HG02885 (cell line): ENCODE data around the gene ATP1A1.
A peak's percentile ranks its signal among the peaks of the same experiment; 100 is the strongest.

Experiments used
- ATAC-seq: cut with Tn5 transposase; IDR thresholded peaks from one replicate; pipeline ENCODE4 v1.9.1; 2021; ENCODE audit warnings: mild to moderate bottlenecking; ENCODE audit not compliant: unreplicated experiment, poor library complexity

ATP1A1 gene

GRCh38 chr1:116387551-116387950 is 14.5 kb downstream of the ATP1A1 start:
- no peak for ATAC-seq

DNA sequence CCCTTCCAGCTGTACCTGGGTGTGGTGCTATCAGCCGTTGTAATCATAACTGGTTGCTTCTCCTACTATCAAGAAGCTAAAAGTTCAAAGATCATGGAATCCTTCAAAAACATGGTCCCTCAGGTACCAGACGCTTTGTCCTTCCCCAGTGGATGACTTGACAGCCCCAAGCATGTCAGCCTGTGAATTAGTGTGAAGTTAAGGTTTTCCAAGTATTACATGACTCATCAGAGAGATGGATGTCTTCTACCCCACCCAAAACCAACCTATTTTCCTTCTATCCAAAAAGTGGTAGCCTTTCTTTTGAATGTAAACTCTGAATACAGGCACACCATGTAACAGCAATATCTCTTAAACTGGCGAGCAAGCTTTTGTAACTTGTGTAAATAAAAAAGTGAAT is 15.1 kb downstream of the ATP1A1 start:
- no peak for ATAC-seq

DNA sequence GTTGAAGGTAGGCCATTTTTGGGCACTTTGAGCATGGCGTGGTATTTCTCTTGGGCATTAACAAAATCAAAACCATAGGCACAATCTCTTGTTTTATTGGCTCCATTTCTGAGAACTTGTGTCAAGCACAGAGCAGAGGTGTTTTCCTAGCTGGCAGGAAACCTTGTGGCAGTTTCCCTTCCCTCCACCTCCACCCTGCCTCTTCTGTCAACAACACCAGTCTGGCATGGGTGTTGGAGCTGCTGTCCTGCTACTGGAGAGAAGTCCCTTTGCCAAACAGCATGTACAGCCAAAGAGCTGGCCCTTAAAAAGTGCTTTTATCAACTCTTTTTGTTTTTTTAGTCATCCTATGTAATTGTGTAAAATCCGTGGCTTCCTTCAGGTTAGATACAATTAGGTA is 16.0 kb downstream of the ATP1A1 start:
- ATAC-seq: no peak

DNA sequence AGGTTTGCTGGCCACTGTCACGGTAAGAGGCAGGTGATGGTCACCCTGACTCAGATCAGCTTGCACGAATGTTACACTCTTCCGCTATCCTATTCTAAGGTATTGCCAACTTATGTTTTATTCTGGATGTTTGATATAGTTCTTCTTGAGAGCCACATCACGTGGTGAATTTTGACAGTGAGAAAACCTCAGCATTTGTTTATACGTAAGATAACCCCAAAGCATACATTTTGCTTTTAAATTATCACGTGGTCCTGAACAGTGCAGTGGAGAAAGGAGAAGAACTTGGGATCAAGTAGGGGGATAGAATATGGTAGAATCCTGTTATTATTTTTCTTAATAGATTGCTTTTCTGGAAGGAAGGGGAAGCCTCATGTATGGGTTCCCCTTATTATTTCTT is 16.6 kb downstream of the ATP1A1 start:
- no peak for ATAC-seq

DNA sequence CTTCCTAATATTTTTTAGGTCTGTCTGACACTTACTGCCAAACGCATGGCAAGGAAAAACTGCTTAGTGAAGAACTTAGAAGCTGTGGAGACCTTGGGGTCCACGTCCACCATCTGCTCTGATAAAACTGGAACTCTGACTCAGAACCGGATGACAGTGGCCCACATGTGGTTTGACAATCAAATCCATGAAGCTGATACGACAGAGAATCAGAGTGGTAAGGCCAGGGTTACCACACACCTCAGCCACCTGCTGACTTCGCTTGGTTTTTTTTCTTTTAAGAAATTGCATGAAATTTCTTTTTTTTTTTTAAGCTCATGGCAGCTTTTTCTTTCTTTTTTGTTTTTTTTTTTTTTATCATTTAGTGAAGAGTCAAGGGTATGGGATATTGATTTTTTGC is 17.2 kb downstream of the ATP1A1 start:
- ATAC-seq: peak; percentile 95

DNA sequence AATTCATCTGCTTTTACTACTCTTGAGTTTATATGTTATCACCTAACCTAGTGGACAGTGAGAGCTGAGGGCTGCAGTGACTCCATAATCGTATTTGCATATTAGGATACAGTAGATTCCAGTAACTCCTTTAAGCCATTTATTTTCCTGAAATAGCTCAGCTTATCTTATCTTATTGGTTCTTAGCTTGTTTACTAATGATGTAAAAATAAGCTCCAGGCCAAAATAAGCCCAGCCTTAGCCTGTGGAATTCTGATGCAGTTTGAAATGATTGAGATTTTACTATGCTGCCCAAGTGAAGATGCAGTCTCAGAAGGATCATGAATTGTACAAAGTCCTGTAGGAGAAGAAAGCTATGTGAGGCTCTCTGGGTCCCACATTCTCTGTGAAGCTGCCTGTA is 18.1 kb downstream of the ATP1A1 start:
- ATAC-seq: no peak

GRCh38 chr1:116392717-116393404 is 19.8 kb downstream of the ATP1A1 start:
- no peak for ATAC-seq

GRCh38 chr1:116393792-116394191 is 20.7 kb downstream of the ATP1A1 start:
- no peak for ATAC-seq

DNA sequence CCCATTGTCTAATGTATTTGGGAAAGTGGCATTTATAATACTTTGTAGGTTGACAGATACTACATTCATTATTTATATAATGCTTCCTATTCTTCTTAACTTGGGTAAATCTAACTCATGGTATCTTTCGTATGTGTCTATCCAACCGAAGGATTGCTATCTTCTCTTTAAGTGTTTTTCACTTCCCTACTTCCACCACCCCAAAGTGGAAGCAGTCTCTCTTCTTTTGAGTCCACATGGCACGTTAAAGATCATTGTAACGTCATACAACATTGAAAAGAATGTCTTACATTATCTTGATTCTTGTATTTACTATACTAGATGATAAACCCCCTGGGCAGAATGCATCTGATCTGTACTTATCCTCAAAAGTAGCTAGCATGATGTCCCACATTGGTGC is 21.2 kb downstream of the ATP1A1 start:
- no peak for ATAC-seq

DNA sequence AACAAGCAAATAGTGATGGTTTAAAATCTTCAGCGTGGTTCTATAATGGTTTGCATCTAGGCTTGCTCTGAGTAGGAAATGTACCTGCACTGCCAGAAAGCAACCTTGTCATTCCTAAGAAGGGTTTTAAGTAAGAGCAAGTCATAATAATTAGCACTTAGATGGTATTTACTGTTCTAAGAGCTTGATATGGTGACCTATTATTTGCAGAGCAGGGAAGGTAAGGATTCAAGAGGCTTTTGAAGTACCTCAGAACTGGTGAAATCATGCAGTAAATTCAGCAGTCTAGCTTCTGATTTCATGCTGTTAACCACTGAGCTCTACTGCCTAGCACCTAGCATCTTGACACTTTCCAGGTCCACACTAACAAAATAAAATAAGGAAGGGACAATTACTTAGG is 23.7 kb downstream of the ATP1A1 start:
- no peak for ATAC-seq

GRCh38 chr1:116397728-116398127 is 24.7 kb downstream of the ATP1A1 start:
- no peak for ATAC-seq

GRCh38 chr1:116400780-116401179 is 27.7 kb downstream of the ATP1A1 start:
- no peak for ATAC-seq

DNA sequence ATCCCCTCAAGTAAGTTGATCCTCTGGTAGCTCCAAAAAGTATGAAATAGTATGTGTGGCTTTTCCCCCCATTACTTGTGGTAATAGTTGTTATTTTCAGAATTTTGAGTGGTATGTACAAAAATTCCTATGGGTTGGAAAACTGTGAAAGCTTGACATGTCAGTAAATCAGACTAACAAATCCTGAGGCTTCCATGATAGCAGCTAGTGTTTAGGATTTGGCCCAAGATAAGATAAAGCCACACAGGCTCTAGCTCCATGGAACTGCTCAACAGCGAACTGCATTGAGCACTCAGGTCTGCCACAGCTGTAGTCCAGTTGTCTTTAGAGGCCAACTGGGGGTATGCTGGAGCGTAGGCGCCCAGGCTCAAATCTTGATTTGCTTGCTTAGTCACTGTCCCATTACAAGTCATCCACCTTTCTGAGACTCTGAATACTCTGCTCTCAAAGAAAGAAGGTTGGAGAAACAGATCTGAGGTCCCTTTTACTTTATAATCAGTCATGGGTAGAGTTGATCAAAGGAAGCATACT is 28.7 kb downstream of the ATP1A1 start:
- ATAC-seq: no peak

- ATAC-seq: no peak
Observed at GRCh38 chr1:116402333-116402732, 29.3 kb downstream of the ATP1A1 start.

GRCh38 chr1:116403496-116404136 is 30.6 kb downstream of the ATP1A1 start:
- no peak for ATAC-seq

DNA sequence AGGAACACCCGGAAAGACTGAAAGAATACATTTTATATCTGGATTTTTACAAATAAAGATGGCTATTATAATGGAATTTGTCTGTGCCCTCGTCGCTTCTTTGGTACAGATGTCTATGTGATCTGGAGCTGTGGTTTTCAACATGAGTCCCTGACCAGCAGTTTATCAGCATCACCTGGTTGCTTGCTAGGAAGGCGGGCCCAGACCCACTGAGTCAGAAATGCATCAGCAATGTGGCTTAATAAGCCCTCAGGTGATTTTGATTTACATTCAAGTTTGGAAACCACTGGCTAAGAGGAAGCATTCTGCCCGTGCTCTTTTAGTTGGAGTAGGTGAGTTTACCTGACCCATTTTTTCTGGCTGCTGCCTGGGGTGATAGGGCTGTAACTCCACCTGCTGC is 31.7 kb downstream of the ATP1A1 start:
- ATAC-seq: no peak

DNA sequence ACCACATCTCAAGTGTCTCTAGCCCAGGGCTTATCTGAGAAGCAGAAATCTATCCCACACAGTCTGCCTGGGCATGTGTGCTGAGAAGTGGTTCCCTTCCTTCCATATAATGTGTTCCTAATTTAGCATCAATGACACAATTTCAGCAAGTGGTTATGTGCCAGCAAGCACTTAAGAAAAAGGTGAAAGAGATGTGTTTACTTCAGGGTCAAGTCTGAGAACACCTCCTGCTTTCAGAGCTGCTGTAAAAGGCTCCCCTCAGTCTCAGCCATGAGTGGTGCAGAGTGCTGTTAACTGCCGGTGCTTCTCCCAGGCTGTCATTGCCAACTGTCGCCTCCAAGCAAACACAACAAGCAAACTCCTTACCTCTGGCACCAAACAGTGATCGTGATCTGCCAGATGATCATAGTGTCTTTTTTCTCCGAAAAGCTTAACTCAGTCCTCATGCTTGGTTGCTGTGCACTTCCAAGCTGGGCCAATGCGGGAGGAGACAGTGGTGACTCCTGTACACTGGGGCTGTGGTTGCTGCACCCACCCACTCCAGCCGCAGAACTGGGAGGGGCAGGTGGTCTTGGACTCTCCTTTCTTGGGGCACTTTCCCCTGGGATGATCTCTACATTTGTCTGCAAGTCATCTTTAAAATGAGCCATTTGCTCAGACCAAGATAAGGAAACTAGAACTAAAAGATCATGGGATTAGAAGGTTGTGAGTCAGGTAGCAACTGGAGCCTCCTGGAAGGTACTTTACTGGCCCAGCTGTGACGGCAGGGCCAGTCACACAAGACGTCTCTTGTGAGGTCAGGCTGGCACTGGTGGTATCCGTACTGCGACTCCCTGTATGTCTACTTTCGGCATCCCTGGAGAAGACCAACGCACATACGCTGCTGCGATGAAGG is 32.4 kb downstream of the ATP1A1 start:
- no peak for ATAC-seq

DNA sequence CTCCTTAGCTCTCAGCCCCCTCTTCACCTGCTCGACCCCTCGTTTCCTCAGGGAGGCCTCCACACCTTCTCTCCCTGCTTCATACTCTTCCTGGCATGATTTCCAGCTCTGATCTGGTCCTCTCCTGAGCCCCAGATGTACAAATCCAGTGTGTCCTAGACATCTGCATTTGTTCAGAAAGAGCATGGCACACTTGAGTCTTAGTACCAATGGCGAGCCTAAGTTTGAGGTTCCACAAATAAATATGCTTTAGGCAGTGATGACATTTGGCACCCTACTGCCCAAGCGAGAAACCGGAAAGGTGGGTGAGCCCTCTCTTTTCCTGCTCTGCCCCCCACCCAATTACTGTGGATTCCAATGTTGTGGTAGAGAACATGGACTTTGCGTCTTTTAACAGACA is 34.0 kb downstream of the ATP1A1 start:
- no peak for ATAC-seq

- no peak for ATAC-seq
Observed at GRCh38 chr1:116408193-116408592, 35.1 kb downstream of the ATP1A1 start.

- no peak for ATAC-seq
Observed at GRCh38 chr1:116408803-116409720, 36.0 kb downstream of the ATP1A1 start.
